Activated CD4-positive, CD25-positive, alpha-beta regulatory T cell treated with anti-CD3 and anti-CD28 coated beads, Interleukin-2, amount 50 U/mL, for 24 hours (primary cell): Measurements from ENCODE around the gene FBXW7.
A peak's percentile ranks its signal among the peaks of the same experiment; 100 is the strongest.

Source experiments
- ATAC-seq, 2 donors: fragments of 150-1000 bp; cut with Tn5 transposase; one replicate each; pipeline ENCODE4 v1.10.0; 2021; ENCODE audit warnings: mild to moderate bottlenecking in 1 of 2, moderate library complexity in 1 of 2

Gene FBXW7

GRCh38 chr4:152467101-152467500 lies 68.8 kb downstream of the FBXW7 start:
- no peak for ATAC-seq

- no peak for ATAC-seq
Observed at GRCh38 chr4:152464030-152464823, 71.7 kb downstream of the FBXW7 start.

- ATAC-seq = no peak
Observed at GRCh38 chr4:152463562-152463961, 72.3 kb downstream of the FBXW7 start.

DNA sequence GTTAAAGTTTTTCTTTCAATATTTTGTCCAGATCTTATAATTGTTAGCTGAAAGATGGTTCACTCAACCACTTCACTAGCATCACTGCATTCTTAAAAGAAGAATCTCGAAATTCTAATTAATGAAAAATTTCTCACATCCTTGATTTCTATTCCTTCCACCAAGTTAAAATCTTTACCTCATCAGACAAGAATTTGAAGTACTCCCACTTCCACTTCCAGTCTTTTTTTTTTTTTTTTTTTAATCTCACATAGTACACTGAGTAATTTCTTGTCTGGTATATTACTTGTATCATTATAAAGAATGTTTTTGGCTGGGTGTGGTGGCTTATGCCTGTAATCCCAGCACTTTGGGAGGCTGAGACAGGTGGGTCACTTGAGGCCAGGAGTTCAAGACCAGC lies 73.2 kb downstream of the FBXW7 start:
- no peak for ATAC-seq

DNA sequence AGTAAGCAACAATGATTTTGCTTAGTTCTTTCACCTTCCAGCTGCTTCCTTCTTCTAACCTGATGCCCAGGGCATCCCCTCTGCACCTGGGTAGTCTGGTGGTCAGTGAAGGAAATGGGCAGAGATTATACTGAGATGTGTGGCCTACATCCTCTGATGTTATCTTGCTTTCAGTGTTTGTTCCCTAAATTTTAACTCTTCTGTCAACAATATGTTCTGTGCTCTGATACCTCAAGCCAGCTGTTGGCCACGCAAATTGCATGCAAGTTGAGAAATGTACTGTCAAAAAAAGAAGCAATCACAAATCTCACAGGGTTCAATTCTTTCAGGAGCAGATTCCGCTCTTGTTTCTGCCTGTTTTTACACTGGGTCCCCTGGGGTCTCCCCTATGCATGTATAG lies 73.8 kb downstream of the FBXW7 start:
- ATAC-seq = no peak

DNA sequence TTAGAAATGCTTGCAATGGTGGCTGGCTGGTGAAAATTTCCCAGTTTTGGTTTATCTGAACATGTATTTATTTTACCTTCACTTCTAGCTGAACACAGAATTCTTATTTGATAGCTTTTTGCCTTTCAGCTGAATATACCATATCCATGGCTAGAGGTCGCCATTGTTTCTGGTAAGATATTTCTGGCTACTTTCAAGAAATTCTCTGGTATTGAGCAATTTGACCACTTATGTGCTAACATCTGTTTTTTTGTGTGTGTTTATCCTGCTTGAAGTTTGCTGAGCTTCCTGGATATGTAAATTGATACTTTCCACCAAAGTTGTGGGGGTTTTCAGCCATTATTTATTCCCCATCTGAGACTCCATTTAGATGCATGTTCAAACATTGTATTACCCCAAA lies 75.4 kb downstream of the FBXW7 start:
- no peak for ATAC-seq

- peak; percentile 65 to 76 for ATAC-seq
Observed at GRCh38 chr4:152459326-152459725, 76.6 kb downstream of the FBXW7 start.

DNA sequence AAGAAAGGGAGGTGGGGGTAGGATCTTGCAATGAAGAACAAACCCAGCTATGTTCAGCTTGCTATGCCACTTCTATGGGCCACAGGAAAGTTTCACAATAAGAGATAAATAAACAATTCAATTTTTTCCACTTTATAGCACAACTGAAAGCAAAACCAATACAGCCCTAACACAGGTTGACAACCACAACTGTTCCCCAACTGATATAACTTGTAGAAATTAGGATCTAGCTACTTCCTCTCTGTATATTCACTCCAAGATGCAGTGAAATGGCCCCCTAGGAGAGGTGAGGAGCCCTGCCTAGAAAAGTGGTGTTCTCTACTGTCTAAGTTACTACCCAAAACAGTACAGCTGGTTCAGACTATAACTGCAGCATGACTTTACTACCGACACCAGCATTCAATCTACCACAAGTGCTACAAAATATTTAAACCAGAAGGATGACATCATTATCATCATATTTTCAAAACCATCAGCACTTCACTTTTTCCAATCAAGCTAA lies 77.0 kb downstream of the FBXW7 start:
- peak; percentile 60 to 72 for ATAC-seq

DNA sequence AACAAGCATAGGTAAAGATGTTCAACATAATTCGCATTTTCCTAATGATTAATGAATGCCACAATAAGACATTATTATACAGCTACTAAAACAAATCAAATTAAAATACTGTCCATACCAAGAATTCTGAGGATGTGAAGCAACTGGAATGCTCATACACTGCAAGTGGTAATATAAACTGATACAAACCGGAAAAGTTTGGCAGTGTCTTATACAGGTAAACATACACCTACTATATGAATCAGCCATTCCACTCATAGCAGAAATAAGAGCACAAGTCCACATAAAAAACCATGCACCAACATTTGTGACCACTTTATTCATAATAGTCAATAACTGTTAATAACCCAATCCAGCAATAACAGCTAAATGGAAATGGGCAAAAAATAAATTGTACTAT lies 79.3 kb downstream of the FBXW7 start:
- no peak for ATAC-seq

- ATAC-seq = no peak
Observed at GRCh38 chr4:152455311-152455710, 80.6 kb downstream of the FBXW7 start.

- no peak for ATAC-seq
Observed at GRCh38 chr4:152454398-152455011, 81.4 kb downstream of the FBXW7 start.

DNA sequence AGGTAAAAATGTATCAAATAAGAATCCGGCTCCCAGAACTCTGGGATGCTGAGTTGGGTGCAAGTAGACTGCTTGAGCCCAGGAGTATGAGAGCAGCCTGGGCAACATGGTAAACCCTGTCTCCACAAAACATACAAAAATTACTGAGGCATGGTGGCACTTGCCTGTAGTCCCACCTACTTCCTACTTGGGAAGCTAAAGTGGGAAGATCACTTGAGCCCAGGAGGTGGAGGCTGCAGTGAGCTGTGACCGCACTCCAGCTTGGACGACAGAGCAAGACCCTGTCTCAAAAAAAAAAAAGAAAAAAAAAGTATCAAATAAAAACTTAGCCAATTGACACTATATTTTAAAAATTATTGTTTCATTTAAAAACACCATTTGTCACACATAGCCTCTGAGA lies 84.4 kb downstream of the FBXW7 start:
- ATAC-seq = no peak

DNA sequence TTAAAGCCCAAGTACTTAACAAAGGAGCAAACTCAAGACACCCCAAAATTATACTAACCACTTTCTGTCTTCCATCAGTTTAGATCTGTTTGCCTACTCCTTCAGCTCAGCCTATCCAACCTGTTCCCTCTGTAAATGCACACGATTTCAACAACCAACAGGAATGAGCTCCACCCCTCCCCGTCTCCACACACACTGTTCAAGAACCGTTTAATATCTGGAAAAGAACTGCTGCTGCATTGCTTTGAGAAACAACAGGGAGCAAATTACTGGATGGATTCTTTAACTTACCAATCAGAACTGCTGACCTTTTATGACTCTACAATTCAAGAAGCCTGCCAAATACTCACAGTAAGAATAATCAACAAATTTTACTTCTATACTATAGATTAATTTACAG lies 87.0 kb downstream of the FBXW7 start:
- ATAC-seq = no peak

DNA sequence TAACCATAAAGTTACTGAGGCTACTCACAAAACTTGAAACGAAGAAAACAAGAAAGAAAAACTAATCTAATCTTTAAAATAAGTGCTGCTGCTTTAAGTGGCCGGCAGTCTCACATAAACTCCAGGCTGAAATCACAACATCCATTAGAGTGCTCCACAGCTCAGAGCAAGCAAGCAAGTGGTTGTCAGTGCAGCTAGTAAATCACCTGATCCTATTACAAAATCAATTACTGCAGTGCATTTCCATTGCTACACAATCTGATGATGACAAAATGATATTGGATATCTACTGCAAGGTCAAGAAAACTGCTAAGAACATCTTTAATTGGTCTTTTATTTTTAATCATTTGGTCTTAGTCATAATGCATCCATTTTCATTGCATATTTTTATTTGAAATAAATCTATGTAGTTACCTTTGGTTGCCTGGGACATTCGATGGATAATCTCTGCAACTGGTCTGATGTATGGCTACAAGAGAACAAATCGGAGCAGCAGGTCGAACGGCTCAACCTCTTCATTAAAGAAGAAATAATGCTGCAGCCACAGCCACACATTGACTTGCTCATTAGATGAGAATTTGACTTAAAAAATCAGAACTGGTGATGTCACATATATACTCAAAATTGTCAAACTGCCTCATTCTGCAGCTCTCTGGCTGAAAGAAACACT lies 87.7 kb downstream of the FBXW7 start:
- ATAC-seq = no peak

GRCh38 chr4:152443859-152444258 lies 92.0 kb downstream of the FBXW7 start:
- no peak for ATAC-seq

GRCh38 chr4:152437561-152437960 lies 98.3 kb downstream of the FBXW7 start:
- no peak for ATAC-seq

- no peak for ATAC-seq
Observed at GRCh38 chr4:152436384-152436783, 99.5 kb downstream of the FBXW7 start.

DNA sequence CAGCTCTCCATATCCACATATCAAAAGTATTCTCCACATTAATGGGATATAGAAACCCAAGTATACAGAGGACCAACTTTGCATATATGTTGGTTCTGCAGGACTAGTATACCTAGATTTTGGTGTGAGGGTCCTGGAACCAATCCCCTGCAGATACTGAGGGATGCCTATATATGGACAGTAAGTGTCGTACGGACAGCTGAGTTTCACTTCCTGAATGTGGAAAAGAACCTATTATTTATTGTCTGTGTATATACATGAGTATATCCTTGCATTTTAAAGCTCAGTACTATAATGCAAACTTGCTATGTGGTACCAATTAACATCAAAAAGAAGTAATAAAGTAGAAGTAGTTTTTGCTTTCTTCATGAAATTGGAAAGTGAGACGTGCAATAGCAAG lies 101.9 kb downstream of the FBXW7 start:
- no peak for ATAC-seq

GRCh38 chr4:152431784-152432183 lies 104.1 kb downstream of the FBXW7 start:
- no peak for ATAC-seq

- no peak for ATAC-seq
Observed at GRCh38 chr4:152431291-152431690, 104.6 kb downstream of the FBXW7 start.

DNA sequence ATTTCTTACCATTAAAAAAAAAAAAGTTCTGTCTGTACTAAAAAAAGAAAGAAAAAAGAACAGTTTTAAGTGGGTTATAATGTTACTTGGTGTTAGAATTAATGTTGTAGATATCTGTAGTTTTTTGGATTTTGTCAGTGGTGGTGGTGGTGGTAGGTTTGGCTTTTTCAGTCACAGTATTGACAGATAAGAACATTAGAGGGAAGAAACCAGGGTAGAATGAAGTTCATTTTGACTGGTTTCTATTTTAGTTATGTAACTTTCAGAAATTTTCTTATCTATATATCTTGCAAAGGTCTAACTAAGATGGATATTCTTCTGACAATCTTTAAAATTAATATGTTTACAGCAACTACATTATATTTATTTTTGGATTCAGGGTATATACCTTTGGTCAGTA lies 105.4 kb downstream of the FBXW7 start:
- ATAC-seq = no peak

- no peak for ATAC-seq
Observed at GRCh38 chr4:152427981-152428380, 107.9 kb downstream of the FBXW7 start.

GRCh38 chr4:152424977-152425376 lies 110.9 kb downstream of the FBXW7 start:
- ATAC-seq = no peak

- ATAC-seq = no peak
Observed at GRCh38 chr4:152424396-152424795, 111.5 kb downstream of the FBXW7 start.
